ENCODE measurements around the gene NEK10. TPM values are rescaled to one million over a fixed set of nuclear protein-coding genes. Genes with fewer than 3 reads are reported as not detected.

NEK10 gene
- total RNA-seq, 1 experiment from 2014 or later = 1.2 TPM

DNA sequence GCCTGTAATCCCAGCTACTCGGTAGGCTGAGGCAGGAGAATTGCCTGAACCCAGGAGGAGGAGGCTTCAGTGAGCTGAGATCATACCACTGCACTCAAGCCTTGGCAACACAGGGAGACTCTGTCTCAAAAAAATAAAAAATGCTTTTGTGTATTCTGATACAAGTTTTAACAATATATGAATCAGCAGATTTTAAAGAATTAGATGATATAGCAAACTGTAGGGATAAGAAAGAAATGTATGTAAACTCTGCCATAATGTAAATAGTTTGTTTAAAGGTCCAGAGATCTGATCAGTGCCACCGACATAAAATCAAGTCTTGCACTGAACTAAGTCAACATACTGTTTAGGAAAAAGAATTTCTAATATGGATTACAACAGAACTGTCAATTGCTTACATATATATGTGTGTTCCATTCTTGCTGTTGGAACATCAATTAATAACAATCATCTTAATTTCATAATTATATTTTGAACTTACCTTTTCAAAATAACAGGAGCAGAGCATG, 208.3 kb downstream of the NEK10 start:
- ChIA-PET CTCF (no interaction called here), POLR2A (no interaction called here), RAD21 (ENCODE audit: low non-redundant PET in 1 of 2, low total read pairs in 2 of 2, uncharacterized antibody in 2 of 2, unreplicated experiment in 2 of 2) (no interaction called here)
- Histone ChIP-seq H3K9me2 (ENCODE audit: insufficient read depth) (no peaks in the 10 kb centered on the region), H3K27ac (ENCODE audit: low read depth, low read length) (no peak overlapping the region), H4K20me1 (ENCODE audit: insufficient read depth) (no peaks in the 10 kb centered on the region), H3K79me2 (ENCODE audit: insufficient read depth, low read length) (no peaks in the 10 kb centered on the region), H3K9me3 (ENCODE audit: control insufficient read depth in 1 of 2, insufficient read depth in 1 of 2, low read depth in 1 of 2, low read length in 2 of 2) (no peaks in the 10 kb centered on the region), H3K4me1 (ENCODE audit: control insufficient read depth in 1 of 2, insufficient read depth in 2 of 2, low read length in 2 of 2) (no peaks in the 10 kb centered on the region), H3K9ac (ENCODE audit: low read length) (no peak overlapping the region), H3K4me2 (ENCODE audit: low read length) (no peak overlapping the region), H2AFZ (ENCODE audit: low read depth, low read length, poor library complexity, severe bottlenecking) (no peak overlapping the region), H3K4me3 (replicated peaks in 1 of 2; ENCODE audit: low read depth in 1 of 2, low read length in 2 of 2) (no peak overlapping the region), H3K27me3 (ENCODE audit: insufficient read depth, low read length) (no peaks in the 10 kb centered on the region), H3K36me3 (ENCODE audit: control insufficient read depth in 1 of 2, insufficient read depth in 2 of 2, low read length in 2 of 2) (no peaks in the 10 kb centered on the region)
- intact Hi-C loops (cut with micrococcal nuclease) = no loop called here
- DNase-seq (ENCODE audit: low read depth, low spot score) (no peak), ATAC-seq (no peak)
- no peak for TF ChIP-seq ELF1 (IDR thresholded peaks at IDR 0.05; ENCODE audit: borderline replicate concordance, low read depth)
- TF ChIP-seq POLR2AphosphoS5 (IDR thresholded peaks at IDR 0.05; ENCODE audit: low read depth, low read length) = no peak
- TF ChIP-seq POLR2A (IDR thresholded peaks at IDR 0.05; ENCODE audit: borderline replicate concordance, extremely low read depth, insufficient read depth, insufficient read length) = no peak
- TF ChIP-seq, protein P1, sequence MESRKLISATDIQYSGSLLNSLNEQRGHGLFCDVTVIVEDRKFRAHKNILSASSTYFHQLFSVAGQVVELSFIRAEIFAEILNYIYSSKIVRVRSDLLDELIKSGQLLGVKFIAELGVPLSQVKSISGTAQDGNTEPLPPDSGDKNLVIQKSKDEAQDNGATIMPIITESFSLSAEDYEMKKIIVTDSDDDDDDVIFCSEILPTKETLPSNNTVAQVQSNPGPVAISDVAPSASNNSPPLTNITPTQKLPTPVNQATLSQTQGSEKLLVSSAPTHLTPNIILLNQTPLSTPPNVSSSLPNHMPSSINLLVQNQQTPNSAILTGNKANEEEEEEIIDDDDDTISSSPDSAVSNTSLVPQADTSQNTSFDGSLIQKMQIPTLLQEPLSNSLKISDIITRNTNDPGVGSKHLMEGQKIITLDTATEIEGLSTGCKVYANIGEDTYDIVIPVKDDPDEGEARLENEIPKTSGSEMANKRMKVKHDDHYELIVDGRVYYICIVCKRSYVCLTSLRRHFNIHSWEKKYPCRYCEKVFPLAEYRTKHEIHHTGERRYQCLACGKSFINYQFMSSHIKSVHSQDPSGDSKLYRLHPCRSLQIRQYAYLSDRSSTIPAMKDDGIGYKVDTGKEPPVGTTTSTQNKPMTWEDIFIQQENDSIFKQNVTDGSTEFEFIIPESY (IDR thresholded peaks at IDR 0.05; ENCODE audit: extremely low read depth, insufficient replicate concordance, low read length) = no peak
- TF ChIP-seq CEBPB (IDR thresholded peaks at IDR 0.05; ENCODE audit: low read depth) = no peak
- TF ChIP-seq EGR1 (IDR thresholded peaks at IDR 0.05; ENCODE audit: low read depth) = no peak
- TF ChIP-seq, protein P2, sequence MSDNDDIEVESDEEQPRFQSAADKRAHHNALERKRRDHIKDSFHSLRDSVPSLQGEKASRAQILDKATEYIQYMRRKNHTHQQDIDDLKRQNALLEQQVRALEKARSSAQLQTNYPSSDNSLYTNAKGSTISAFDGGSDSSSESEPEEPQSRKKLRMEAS (IDR thresholded peaks at IDR 0.05) = no peak
- no peak for TF ChIP-seq TCF7L2 (IDR thresholded peaks at IDR 0.05; ENCODE audit: borderline replicate concordance, extremely low read depth, insufficient read depth, insufficient read length)
- no TSS peak for BruUV-seq (replicated peaks)

DNA sequence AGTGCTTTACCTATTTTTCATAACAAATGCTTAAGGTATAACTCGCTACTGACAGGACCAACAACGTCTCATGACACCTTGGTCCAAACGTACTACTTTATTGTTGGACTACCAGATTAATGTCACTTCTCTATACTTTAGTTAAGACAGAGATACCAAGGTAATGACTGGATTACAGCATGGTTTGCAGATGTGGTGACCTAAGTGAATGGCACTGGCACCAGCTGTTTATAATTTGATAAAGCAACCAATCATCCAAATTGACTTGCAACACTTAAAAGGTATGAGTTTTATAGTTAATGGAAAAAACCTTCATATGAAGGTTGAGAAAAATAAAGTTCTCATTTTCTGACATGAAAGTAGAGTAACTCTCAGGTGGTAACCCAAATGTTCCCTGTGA, 209.0 kb downstream of the NEK10 start:
- Histone ChIP-seq H3K9me3 (ENCODE audit: control insufficient read depth in 1 of 2, insufficient read depth in 1 of 2, low read depth in 1 of 2, low read length in 2 of 2) (no peaks in the 10 kb centered on the region), H3K4me1 (ENCODE audit: control insufficient read depth in 1 of 2, insufficient read depth in 2 of 2, low read length in 2 of 2) (no peaks in the 10 kb centered on the region), H2AFZ (ENCODE audit: low read depth, low read length, poor library complexity, severe bottlenecking) (no peak overlapping the region), H4K20me1 (ENCODE audit: insufficient read depth) (no peaks in the 10 kb centered on the region), H3K9me2 (ENCODE audit: insufficient read depth) (no peaks in the 10 kb centered on the region), H3K4me3 (replicated peaks in 1 of 2; ENCODE audit: low read depth in 1 of 2, low read length in 2 of 2) (no peak overlapping the region), H3K27me3 (ENCODE audit: insufficient read depth, low read length) (no peaks in the 10 kb centered on the region), H3K36me3 (ENCODE audit: control insufficient read depth in 1 of 2, insufficient read depth in 2 of 2, low read length in 2 of 2) (no peaks in the 10 kb centered on the region), H3K4me2 (ENCODE audit: low read length) (no peak overlapping the region), H3K9ac (ENCODE audit: low read length) (no peak overlapping the region), H3K79me2 (ENCODE audit: insufficient read depth, low read length) (no peaks in the 10 kb centered on the region), H3K27ac (ENCODE audit: low read depth, low read length) (no peak overlapping the region)
- ATAC-seq (no peak), DNase-seq (ENCODE audit: low read depth, low spot score) (no peak)
- ChIA-PET CTCF (no interaction called here), POLR2A (no interaction called here), RAD21 (ENCODE audit: low non-redundant PET in 1 of 2, low total read pairs in 2 of 2, uncharacterized antibody in 2 of 2, unreplicated experiment in 2 of 2) (no interaction called here)
- no TSS peak for BruUV-seq (replicated peaks)
- TF ChIP-seq ZFX (IDR thresholded peaks at IDR 0.05) = no peak
- no peak for TF ChIP-seq POLR2A (IDR thresholded peaks at IDR 0.05; ENCODE audit: borderline replicate concordance, extremely low read depth, insufficient read depth, insufficient read length)
- TF ChIP-seq SP1 (IDR thresholded peaks at IDR 0.05; ENCODE audit: low read depth) = no peak
- no peak for TF ChIP-seq POLR2AphosphoS5 (IDR thresholded peaks at IDR 0.05; ENCODE audit: low read depth, low read length)
- TF ChIP-seq EZH2phosphoT487 (IDR thresholded peaks at IDR 0.05; ENCODE audit: borderline replicate concordance) = no peak
- no peak for TF ChIP-seq ELF1 (IDR thresholded peaks at IDR 0.05; ENCODE audit: borderline replicate concordance, low read depth)
- intact Hi-C loops (cut with micrococcal nuclease) = no loop called here
